NCI-H2107 (cell line): ENCODE results near the gene LAMP1.
"Not testable (repeated sequence)": the region's sequence is repeated elsewhere in the genome, so short reads cannot be mapped to it uniquely, and the experiment has no call there.

Experiments
- DNase-seq: peaks from one replicate; lab custom pipeline; 2025; lab: John Stamatoyannopoulos, UW

The LAMP1 gene, protein sequence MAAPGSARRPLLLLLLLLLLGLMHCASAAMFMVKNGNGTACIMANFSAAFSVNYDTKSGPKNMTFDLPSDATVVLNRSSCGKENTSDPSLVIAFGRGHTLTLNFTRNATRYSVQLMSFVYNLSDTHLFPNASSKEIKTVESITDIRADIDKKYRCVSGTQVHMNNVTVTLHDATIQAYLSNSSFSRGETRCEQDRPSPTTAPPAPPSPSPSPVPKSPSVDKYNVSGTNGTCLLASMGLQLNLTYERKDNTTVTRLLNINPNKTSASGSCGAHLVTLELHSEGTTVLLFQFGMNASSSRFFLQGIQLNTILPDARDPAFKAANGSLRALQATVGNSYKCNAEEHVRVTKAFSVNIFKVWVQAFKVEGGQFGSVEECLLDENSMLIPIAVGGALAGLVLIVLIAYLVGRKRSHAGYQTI

DNA sequence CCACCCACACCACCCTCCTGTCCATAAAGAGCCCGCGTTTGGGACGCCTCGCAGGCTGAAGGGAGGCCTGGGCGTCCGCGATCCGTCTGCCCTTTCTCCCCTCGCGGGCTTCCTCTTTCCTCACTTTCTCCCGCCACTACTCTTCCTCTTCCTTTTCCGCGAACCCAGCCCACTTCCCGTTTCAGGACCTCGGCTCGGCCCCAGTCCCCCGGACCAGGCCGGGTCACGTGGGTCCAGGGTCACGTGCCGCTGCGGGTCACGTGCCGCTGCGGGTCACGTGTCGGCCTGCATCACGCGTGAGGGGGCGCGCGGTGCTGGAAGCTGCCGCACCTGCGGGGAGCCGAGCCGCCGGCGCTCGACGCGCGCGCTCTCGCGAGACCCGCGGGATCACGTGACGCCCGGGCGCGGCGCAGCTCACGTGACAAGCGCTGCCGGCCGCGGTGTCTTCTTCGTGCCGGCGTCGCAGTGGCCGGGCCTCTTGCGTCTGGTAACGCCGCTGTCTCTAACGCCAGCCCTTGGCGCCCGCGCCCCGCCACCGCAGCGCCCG is at the start of gene LAMP1:
Gene LAMP1 (plus strand): TSS at position 417 of the 547 bp plus-strand sequence. CDS start 196 bp downstream, outside the sequence.
- peak; percentile 87 for DNase-seq

DNA sequence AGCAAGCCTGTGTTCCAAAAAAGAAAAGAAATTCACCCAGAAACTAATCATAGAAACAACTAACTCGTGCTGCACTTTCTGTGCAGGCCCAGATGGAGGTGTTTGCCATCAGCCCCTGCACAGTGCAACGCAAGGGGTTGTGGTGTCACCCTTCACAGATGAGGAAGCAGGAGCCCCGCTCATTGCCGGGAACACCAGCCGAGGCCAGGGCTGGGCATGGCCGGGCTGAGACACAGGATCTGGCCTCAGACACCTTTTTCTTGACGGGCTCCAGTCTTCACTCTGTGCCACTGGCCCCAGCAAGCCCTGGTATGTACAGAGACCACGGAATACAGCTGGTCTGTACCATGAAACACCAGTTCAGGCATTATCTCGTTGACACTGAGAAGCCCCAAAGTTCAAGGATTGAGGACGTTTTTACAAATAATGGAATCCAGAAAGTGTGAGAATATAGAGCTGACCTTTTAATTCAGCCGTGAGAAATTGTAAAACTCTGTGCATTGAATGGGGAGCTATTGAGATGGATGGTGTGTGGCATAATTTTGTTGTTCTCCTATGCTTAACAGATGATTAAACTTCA is 44.4 kb upstream of the LAMP1 start:
- DNase-seq, result no peak

DNA sequence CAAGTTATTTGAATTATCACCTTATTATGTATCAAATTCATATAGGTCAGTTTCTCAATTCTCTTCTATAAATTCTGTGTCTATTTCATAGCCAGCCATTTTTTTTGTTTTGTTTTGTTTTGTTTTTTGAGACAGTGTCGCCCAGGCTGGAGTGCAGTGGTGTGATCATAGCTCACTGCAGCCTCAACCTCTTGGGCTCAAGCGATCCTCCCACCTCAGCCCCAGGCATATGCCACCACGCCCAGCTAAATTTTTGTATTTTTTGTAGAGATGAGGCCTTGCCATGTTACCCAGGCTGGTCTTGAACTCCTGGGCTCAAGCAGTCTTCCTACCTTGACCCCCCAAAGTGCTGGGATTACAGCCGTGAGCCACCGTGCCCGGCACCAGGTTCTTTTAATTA is 39.1 kb upstream of the LAMP1 start:
- DNase-seq, result not testable (repeated sequence)

DNA sequence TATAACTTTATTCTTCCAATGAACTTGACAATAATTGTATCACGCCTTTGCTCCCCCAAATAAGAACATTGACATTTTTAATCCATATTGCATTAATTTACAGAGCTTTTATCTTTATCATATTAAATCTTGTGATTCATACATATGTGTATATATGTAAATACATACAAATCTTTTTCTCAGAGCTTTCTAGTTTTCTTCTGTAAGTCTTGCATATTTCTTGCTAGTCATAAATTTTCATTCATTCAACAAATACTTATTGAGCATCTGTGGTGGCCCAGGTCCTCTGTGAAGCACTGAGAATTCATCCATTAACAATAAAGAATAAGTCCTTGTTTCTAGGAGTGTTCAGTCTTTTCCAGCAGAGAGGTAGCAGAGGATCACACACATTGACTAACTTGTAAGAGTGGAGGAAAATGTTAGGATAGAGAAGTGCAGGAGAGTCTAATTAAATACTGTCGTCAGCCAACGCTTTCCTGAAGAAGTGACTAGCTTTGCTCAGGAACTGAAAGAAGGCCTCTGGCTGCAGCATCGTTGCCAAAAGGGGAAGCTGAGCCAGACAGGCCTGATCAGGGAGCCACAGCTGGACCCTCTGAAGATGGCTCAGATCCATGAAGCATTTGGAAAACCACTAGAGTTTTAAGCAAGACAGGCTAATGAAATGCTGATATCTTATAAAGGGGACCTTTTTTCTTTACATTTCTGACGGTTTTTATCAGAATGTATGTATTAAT is 38.6 kb upstream of the LAMP1 start:
- DNase-seq, result no peak

DNA sequence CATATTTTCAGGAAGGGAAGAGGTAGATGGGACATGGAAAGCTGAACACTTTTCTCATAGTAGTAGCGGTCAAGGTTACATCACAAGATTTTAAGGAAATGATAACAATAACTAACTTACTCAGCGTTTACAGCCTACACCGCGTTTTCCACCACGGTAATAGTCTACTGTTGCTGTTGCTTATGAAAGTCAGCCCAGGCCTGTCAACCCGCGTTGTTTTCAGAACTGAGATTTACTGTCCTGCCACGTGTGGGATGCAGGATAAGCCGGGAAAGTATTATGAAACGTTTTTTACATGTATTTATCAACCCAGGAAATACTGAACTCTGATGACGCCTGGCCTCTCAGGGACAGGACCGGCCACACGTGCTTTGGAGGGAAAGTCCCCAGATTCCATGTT is 36.0 kb upstream of the LAMP1 start:
- no peak for DNase-seq

DNA sequence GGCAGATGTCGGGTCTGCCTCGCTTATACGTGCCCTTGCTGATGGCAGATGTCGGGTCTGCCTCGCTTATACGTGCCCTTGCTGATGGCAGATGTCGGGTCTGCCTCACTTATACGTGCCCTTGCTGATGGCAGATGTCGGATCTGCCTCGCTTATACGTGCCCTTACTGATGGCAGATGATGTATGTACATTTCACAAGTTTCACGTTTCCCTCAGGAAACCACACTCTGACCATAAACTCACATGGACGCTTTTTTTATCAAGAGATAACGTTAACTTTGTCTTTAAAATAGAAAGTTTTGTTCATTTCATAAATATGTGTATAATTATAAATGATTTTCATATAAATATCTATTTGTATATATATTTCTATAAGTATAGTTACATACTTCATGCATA is 34.0 kb upstream of the LAMP1 start:
- not testable (repeated sequence) for DNase-seq

DNA sequence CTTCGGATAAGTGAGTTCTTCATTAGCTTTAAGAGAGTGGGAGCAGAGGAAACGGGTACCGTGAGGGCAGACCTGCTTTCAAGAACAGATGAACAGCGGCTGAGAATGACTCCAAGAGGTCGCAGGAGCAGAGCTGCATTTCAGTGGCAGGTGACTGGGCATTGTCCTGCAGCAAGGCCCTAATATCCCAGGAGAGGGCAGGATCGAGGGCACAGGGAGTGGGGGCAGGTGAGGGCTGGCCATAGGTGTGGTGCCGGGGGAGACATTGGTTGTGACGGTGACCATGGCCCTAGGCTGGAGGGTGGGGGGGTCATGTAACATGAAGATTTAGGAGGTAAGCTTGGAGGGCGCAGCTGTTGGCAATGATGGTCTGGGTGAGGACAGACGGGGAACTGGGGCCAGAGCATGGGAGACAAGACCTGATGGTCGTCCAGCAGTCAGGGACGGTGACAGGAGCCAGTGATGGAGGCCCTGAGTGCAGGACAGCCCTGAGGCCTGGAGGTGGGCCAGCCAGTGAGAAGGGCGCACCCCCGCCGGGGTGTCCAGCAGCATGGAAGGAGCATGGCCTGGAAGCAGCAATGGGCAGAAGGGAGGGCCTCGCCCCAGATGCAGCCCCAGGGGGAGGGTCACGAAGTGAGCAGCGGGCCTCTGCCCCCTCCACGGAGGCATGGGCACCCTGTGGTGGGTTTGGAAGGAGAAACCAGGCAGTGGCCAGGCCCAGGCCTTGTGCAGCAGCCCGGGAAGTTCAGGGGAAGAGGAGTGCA is 29.2 kb upstream of the LAMP1 start:
- no peak for DNase-seq

DNA sequence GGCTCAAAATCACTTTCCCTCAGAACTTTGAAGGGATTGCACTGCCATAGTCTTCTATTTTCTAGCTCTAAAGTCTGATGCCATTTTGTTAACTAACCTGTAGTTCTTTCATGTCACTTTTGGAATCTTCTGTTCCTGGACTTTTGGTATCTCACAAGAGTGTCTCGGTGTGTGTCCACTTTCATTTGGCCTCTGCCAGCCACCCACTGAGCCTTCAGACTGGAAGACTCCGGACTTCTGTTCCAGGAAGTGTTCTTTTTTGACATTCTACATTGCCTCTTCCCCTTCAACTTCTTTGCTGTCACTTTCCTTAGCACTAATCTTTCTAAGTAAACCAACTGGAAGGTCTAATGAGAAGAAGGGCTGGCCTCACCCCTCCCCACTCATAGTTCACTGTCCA is 25.0 kb upstream of the LAMP1 start:
- no peak for DNase-seq

DNA sequence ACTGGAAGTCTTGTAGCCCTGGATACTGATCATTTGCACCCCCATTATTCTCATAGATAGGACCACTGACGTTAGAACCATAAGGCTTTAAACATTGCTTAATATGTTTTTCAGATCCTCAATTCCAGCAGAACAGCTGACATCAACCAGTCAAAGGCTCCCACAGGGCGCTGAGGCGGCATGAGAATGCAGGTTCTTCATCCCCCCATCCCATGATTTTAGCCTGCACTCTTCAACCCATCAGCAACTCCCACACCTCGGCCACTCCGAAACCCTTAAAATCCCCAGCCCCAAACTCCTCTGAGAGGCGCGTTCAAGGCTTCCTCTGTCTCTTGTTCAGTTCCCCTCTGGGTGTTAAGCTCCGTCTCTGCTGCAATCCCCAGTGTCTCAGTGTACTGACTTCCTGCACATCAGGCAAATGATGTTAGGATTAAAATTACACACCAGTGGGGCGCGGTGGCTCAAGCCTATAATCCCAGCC is 24.3 kb upstream of the LAMP1 start:
- no peak for DNase-seq

DNA sequence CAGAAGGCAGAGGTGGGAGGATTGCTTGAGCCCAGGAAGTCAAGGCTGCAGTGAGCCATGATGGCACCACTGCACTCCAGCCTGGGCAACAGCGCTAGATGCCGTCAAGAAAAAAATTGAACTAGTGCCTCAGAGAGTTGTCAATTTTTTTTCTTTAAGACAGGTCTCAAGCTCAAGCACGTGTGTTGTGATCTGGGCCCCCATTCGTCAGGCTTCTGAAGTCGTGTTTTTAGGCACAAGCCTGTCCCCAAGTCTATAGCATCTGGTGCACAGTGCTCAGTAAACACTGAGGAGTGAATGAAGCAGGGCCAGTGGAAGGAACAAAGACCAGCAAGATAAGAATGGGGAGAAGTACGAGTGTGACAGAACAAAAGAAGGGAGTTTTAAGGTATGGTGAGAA is 23.7 kb upstream of the LAMP1 start:
- DNase-seq, result no peak

DNA sequence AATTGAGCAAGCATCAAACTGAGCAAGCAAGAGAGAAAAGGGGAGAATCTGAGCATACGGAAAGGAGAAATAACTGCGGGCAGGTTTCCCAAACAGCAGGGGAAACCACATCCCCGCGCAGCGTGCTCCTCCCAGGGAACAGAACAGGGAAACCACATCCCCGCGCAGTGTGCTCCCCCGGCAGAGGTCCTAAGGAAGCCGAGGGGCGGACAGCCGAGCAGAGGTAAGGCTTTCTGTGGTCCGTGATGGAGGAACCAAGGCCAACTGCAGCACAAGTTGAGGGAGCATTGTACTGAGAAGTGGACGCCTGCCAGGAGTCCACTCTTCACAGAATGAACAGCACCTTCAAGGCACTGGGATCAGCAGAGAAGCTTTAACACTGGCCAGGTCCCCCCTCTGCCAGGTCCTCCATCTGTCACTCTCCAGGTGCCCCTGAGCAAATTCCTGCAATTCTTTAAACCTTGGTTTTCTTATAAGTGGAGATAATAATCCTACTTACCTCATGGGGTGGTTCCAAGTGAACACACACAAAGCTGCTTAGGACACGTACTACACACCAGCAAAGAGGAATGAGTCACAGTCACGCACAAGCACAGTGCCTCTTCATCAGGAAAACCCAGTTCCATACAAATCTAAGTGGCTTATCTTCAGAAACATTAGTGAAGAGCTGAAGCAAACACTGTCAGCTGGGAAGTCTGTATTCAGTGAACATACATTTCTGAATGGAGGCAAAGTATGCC is 23.0 kb upstream of the LAMP1 start:
- no peak for DNase-seq

DNA sequence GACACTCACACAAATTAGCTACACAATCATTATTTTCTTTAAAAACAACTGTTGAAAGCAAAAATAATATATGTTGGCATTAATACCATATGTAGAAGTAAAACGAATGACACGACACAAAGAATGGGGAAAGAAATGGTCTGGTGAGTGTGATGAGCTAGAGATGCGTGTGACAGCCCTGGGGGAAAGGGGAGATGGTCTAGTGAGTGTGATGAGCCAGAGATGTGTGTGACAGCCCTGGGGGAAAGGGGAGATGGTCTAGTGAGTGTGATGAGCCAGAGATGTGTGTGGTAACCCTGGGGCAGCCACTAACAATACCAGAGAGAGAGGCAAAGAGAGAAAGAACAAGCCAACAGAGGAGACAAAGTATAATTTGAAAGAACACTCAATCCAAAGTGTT is 22.3 kb upstream of the LAMP1 start:
- no peak for DNase-seq

DNA sequence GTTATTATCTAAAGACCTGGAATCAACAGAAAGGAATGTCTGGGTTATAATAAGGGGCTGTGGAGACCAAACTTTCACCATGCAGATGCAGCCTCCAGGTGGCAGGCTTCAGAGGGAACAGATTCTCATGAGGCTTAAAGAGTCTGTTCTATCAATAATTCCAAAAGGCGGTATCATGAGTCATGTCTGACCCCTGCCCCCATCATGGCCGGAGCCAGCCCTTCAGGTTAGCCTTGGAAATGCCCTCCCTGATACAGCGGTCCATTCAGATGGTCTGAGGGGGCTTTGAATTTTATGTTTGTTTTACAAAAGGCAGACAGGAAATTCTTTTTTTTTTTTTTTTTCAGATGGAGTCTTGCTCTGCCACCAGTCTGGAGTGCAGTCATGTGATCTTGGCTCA is 21.7 kb upstream of the LAMP1 start:
- DNase-seq, result no peak

DNA sequence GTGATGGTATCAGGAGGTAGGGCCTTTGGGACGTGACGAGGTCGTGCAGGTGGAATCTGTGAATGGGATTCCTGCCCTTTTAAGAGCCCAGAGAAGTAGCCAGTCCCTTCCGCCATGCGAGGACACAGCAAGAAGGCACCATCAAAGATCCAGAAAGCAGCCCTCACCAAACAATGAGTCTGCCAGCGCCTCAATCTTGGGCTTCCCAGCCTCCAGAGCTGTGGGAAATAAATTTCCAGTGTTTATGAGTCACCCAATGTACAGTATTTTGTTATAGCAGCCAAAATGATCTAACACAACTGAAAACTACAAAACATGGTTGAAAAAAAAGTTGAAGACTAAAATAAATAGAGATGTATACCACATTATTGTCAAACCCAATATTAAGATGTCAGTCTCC is 16.9 kb upstream of the LAMP1 start:
- no peak for DNase-seq

DNA sequence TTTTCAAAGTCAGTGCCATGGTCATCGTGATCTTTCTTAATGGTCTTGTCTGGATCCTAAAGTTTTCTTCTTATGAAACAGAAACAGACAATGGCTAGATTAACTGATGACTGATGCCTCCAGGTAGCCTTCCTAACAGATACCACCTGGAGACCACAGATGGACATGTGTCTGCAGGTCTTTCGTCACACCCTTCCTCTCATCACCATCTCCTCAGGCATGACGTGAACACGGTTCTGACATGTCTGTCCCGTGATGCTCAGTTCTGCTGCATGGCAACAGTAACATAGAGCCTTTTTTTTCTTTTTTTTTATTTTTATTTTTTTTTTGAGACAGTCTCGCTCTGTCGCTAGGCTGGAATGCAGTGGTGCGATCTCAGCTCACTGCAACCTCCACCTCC is 13.1 kb upstream of the LAMP1 start:
- no peak for DNase-seq

DNA sequence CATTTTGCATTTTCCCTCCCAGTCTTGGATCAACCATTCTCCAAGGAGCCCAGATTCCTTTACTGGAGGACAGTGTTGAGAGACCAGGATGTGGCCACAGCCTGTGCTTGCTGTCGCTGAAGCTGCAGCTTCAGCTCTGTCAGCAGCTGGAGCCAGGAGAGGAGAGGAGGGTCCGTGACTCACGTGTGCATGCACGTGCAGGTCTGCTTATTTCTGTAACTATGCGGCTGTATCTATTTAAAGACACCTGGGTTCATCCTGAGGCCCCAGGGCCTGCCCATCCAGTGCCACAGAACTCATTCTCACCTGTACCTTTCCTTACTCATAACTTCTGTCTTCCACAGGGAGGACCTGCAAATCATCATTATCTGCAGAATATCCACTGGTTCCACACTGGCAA is 8.2 kb upstream of the LAMP1 start:
- DNase-seq, result no peak

DNA sequence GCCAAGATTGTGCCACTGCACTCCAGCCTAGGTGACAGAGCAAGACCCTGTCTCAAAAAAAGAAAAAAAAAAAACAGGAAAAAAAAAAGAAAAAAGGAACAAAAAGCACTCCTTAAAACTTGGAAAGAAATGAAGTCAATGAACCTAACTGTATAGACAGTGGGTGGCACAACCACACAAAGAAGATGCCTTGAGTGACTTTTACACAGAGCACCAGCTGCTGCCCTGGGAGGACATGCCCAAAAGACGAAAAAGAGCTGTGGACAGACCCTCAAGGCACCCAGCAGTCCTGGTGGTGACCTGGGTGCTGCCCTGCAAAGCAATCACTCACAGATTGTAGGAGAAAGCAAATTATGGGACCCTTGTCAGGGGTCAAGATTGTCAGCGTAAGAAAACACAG is 5.9 kb upstream of the LAMP1 start:
- no peak for DNase-seq

DNA sequence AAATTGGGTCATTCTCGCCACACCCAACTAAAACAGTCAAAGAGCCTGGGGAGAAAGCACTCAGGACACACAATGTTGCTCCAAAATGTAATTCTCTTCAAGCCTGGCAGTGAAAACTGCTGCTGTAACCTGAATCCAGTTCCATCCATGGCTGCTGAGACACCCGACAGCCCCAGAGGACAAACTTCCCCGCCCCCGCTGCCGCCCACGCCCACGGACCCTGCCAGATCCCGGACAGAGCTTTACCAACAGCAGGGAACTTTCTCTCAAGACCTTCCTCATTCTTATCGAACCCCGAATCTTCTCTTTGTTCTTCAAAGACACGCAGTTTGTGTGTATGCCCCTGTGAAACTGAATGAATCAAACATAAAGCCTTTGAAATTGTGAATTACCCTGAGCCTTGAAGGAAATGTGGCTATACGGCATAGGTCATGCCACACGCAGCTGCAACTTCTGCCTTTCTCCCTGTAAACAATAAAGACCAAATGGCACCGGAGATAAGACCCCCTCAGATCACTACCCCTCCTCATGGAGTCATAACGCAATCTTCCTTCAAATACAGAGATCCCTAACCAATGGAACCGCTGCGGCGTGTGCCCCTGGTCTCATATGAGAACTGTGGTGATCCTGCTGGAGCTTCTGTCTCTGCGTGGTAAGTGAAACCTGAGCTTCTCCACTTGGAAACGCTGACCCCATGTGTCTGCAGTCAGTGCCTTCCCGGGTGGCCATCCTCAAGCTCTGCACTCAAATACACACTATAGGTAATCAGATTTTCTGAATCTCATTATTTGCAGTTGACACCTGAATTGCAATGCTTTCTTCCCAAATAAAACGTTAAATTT is 4.8 kb upstream of the LAMP1 start:
- no peak for DNase-seq

DNA sequence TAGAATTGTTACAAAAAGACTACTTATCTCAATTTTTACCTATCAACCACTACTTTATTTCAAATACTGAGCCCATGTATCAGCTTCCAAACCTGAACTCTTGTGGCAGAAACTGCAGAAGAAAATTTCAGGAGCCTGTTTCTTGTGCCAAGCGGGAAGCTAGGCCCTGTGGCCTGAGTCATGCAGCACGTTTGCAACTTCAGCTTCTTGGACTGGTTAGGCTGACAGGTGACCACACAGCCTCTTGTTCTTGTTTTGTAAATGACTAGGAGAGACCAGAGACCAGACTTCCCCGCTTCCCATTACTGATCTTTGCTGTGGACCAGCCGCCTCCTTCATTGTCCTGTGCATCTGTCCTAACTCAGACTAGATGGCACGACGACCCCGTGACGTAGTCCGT is 3.4 kb upstream of the LAMP1 start:
- no peak for DNase-seq

DNA sequence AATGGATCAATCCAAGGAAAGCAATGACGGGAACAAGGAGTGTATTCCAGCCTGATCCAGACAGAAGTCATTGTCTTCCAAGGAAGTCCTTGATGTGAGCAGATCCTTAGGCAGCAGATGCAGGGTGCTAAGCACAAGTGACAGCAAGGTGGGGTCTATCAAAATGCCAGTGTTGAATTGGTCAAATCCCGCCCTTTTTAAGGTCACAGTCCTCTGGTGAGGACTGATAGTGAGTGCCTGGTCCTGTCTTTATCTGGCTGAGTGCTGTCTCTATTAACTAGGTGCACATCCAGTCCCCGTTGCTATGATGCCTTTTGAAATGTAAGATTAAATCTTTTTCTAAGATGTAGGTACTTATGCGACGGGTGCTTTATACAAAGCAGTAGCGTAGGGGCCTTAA is 1.3 kb upstream of the LAMP1 start:
- DNase-seq, result no peak
